ENCODE measurements around the gene FAM184A. TPM values are rescaled to one million over a fixed set of nuclear protein-coding genes. Genes with fewer than 3 reads are reported as not detected.

The FAM184A gene
- total RNA-seq, 4 donors from 2014 or later, result 19.3 to 37.1 (median 21.3) TPM

DNA sequence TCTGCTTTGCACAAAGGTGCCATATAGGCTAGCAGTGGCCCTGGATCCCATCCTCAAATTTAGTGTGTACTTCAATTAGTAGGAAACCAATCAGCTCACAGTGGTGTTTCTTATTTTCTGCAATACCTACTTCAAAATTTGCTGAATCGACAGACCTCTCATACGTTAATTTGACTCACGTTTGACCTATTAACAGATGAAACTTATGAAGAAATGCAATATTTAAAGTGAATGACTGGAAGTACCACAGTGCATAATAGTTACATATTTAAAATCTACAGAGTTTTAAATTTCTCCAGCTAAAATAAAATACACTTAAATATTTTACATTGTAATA is 95.9 kb downstream of the FAM184A start:
- DNase-seq, result no peak
- 90 to 93% methylated on average over 3 of the region's 3 CpGs for WGBS, 2 donors
- TF ChIP-seq, protein P1, sequence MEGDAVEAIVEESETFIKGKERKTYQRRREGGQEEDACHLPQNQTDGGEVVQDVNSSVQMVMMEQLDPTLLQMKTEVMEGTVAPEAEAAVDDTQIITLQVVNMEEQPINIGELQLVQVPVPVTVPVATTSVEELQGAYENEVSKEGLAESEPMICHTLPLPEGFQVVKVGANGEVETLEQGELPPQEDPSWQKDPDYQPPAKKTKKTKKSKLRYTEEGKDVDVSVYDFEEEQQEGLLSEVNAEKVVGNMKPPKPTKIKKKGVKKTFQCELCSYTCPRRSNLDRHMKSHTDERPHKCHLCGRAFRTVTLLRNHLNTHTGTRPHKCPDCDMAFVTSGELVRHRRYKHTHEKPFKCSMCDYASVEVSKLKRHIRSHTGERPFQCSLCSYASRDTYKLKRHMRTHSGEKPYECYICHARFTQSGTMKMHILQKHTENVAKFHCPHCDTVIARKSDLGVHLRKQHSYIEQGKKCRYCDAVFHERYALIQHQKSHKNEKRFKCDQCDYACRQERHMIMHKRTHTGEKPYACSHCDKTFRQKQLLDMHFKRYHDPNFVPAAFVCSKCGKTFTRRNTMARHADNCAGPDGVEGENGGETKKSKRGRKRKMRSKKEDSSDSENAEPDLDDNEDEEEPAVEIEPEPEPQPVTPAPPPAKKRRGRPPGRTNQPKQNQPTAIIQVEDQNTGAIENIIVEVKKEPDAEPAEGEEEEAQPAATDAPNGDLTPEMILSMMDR (IDR thresholded peaks at IDR 0.05), result no peak
- TF ChIP-seq POLR2A (IDR thresholded peaks at IDR 0.05), result no peak
- Histone ChIP-seq H3K9me3 (no peaks in the 10 kb centered on the region), H3K36me3 (peaks cover 0 to 4% of the 10 kb centered on the region in 2 donors), H3K27ac (no peak overlapping the region), H3K27me3 (no peaks in the 10 kb centered on the region), H3K4me1 (no peaks in the 10 kb centered on the region), H3K4me3 (replicated peaks in 1 of 3) (no peak overlapping the region)
- intact Hi-C loops (cut with DNase I), result no loop called here

DNA sequence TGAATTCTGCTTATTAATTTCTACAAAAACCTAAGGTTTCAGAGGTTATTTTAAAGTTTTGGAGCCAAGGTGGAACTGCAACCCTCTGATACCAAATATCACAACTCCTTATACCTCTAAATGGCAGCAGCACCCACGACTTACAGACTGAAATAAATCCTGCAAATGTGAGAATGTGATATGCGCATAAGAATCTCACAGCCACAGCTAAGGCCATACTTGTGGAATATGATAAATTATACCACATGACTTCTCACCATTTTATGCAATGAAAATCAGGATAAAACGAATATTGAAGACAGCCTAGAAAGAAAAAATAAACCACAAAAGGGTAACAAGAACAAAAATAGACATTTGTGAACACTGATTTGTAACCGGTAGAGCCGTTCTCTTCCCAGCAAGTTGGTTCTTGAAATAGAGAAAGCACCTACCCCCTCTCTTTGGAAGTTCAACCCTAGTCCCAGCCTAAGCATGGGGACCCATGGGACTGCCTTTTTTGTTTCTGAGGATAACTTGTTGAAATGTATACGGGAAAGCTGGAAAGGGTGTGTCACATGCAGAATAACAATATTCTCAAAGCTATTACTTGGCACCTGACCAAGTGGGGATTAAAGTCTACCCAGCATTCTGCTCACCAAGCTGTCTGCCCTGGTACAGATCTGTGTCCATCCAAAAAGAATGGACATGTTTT is 96.4 kb downstream of the FAM184A start:
- Histone ChIP-seq H3K36me3 (peaks cover 0 to 4% of the 10 kb centered on the region in 2 donors), H3K4me3 (replicated peaks in 1 of 3) (no peak overlapping the region), H3K27me3 (no peaks in the 10 kb centered on the region), H3K9me3 (no peaks in the 10 kb centered on the region), H3K27ac (no peak overlapping the region), H3K4me1 (no peaks in the 10 kb centered on the region)
- intact Hi-C loops (cut with DNase I), result no loop called here
- no peak for DNase-seq
- 72 to 88% methylated on average over 6 of the region's 6 CpGs for WGBS, 2 donors
- TF ChIP-seq, protein P1 (IDR thresholded peaks at IDR 0.05), result no peak
- no peak for TF ChIP-seq POLR2A (IDR thresholded peaks at IDR 0.05)

DNA sequence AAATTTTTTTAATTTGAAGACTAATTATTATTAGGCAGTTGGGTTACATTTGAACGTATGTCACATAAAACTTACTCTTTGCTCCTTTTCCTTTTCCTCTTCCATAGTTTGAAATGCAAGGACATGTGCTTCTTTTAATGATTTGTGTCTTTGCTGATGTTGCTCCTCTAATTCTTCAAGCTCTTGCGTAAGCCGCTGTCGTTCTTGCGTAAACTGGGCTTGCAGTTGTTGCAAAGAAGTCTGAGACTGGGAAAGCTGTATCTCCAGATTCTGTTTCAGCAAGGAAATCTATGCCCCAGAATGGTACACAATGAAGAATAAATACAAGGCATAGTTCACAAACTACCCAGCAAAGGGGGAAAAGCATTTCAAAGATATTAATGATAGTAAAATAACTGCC is 98.4 kb downstream of the FAM184A start:
- Histone ChIP-seq H3K36me3 (peaks cover 0 to 4% of the 10 kb centered on the region in 2 donors), H3K27me3 (no peaks in the 10 kb centered on the region), H3K9me3 (no peaks in the 10 kb centered on the region), H3K4me1 (no peaks in the 10 kb centered on the region), H3K27ac (no peak overlapping the region), H3K4me3 (replicated peaks in 1 of 3) (no peak overlapping the region)
- peak in 1 of 2 donors; percentile 8 for DNase-seq
- TF ChIP-seq POLR2A (IDR thresholded peaks at IDR 0.05), result no peak
- TF ChIP-seq, protein P1 (IDR thresholded peaks at IDR 0.05), result no peak
- intact Hi-C loops (cut with DNase I), result no loop called here
- 93% methylated on average over 5 of the region's 5 CpGs for WGBS, 2 donors

DNA sequence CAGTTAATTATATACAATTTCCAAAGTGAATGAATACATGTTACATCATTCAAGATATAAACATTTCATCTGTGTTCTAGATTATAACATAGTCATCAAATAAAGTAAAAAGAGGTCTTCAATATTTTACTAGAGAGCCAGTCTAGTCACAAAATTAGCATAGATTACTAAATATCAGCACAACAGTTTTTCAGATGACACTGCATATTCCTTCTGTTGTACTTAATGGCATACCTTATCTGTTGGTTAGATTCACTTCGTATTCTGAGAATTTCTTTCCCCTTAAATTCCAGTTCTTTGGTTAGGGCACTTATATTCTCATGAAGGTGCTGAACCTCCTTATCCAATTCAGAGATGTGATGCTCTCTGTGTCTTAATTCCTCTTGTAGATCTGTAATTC is 103.7 kb downstream of the FAM184A start:
- H3K4me1 ChIP-seq, result no peaks in the 10 kb centered on the region
- TF ChIP-seq, protein P1 (IDR thresholded peaks at IDR 0.05), result no peak
- no peak for TF ChIP-seq POLR2A (IDR thresholded peaks at IDR 0.05)
- H3K9me3 ChIP-seq, result no peaks in the 10 kb centered on the region
- 92 to 97% methylated on average over 1 of the region's 1 CpG for WGBS, 2 donors
- intact Hi-C loops (cut with DNase I), result no loop called here
- no peak overlapping the region for H3K27ac ChIP-seq
- H3K27me3 ChIP-seq, result no peaks in the 10 kb centered on the region
- H3K36me3 ChIP-seq, result peaks cover 0 to 4% of the 10 kb centered on the region in 2 donors
- no peak for DNase-seq
- no peak overlapping the region for H3K4me3 ChIP-seq (replicated peaks in 1 of 3)

DNA sequence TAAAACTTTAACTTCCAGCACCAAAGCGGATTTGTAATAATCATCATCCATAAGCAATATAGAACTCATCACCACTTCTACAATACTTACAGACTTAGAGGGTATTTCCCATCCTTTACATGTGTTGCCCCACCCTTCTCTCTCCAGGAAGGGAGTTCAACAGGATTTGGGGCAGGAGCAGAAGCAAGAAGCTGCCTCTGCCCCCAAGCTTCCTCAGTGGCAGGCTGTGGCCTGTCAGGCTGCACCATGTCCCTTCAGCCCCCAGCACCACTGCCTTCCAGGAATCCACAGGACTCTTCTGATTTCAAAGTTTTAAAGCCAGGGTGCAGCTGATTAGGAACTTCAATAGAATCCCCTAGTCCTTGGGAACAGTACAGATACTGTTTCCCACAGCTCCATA is 106.8 kb downstream of the FAM184A start:
- 93 to 98% methylated on average over 1 of the region's 1 CpG for WGBS, 2 donors
- no peak for TF ChIP-seq POLR2A (IDR thresholded peaks at IDR 0.05)
- TF ChIP-seq, protein P1 (IDR thresholded peaks at IDR 0.05), result no peak
- Histone ChIP-seq H3K4me1 (no peaks in the 10 kb centered on the region), H3K4me3 (replicated peaks in 1 of 3) (no peak overlapping the region), H3K27me3 (no peaks in the 10 kb centered on the region), H3K27ac (no peak overlapping the region), H3K9me3 (no peaks in the 10 kb centered on the region), H3K36me3 (no peaks in the 10 kb centered on the region)
- no peak for DNase-seq
- intact Hi-C loops (cut with DNase I), result no loop called here
